Measurements from ENCODE around the gene P3H1.
"Not testable (repeated sequence)": the region's sequence is repeated elsewhere in the genome, so short reads cannot be mapped to it uniquely, and the experiment has no call there.

Gene P3H1

GRCh38 chr1:42723511-42723910 lies 43.3 kb downstream of the P3H1 start:
- DNase-seq: no peak

GRCh38 chr1:42722403-42722802 lies 44.4 kb downstream of the P3H1 start:
- not testable (repeated sequence) for DNase-seq

GRCh38 chr1:42721926-42722325 lies 44.9 kb downstream of the P3H1 start:
- DNase-seq: no peak

GRCh38 chr1:42720868-42721267 lies 46.0 kb downstream of the P3H1 start:
- DNase-seq: no peak

GRCh38 chr1:42714441-42714840 lies 52.4 kb downstream of the P3H1 start:
- not testable (repeated sequence) for DNase-seq

GRCh38 chr1:42713293-42713692 lies 53.5 kb downstream of the P3H1 start:
- no peak for DNase-seq

GRCh38 chr1:42712808-42713207 lies 54.0 kb downstream of the P3H1 start:
- DNase-seq: not testable (repeated sequence)

- no peak for DNase-seq
These were observed 62.9 kb downstream of the P3H1 start for GRCh38 chr1:42703888-42704464.

GRCh38 chr1:42700006-42700405 lies 66.8 kb downstream of the P3H1 start:
- no peak for DNase-seq

- no peak for DNase-seq
These were observed 68.6 kb downstream of the P3H1 start for GRCh38 chr1:42698081-42698813.
